Natural killer cell (primary cell): ENCODE results near the gene TOMM22. TPM values are rescaled to one million over a fixed set of nuclear protein-coding genes. Genes with fewer than 3 reads are reported as not detected.

ENCODE experiments used
- ATAC-seq, 3 donors: fragments of 150-1000 bp in 2 of 3; fragments of 200-7000 bp in 1 of 3; cut with Tn5 transposase; 1 replicate in 1 of 3; 2 replicates in 2 of 3; pipeline ENCODE4 v1.10.0; 2021; ENCODE audit warnings: mild to moderate bottlenecking in 2 of 3, moderate library complexity in 2 of 3
- DNase-seq, 2 donors: peaks; one replicate each; pipeline versions ENCODE4 v3.0.0 to v3.0.0-alpha.2; 2013 to 2021; ENCODE audit warnings: mixed read lengths in 1 of 2
- H3K27ac ChIP-seq: one replicate; pipeline ENCODE4 v1.5.1; 2013; ENCODE audit warnings: mild to moderate bottlenecking, low read length
- H3K27me3 ChIP-seq: one replicate; pipeline ENCODE4 v1.6.1; 2013; ENCODE audit warnings: low read length; ENCODE audit not compliant: control insufficient read depth, insufficient read depth
- H3K36me3 ChIP-seq: one replicate; pipeline ENCODE4 v1.6.1; 2013; ENCODE audit warnings: low read length; ENCODE audit not compliant: control insufficient read depth, insufficient read depth
- H3K4me1 ChIP-seq: one replicate; pipeline ENCODE4 v1.6.1; 2013; ENCODE audit warnings: low read length; ENCODE audit not compliant: control insufficient read depth, insufficient read depth
- H3K4me3 ChIP-seq: one replicate; pipeline ENCODE4 v1.5.1; 2013; ENCODE audit warnings: low read length
- H3K9me3 ChIP-seq: one replicate; pipeline ENCODE4 v1.6.1; 2013; ENCODE audit warnings: low read length; ENCODE audit not compliant: control insufficient read depth, insufficient read depth
- H3K27ac Mint-ChIP-seq, 2 donors: one replicate each; pipeline ENCODE4 v1.8.0; 2022; ENCODE audit warnings: mild to moderate bottlenecking in 2 of 2, mixed read lengths in 2 of 2, moderate library complexity in 1 of 2
- H3K27me3 Mint-ChIP-seq, 2 donors: one replicate each; pipeline ENCODE4 v1.8.0; 2022; ENCODE audit warnings: low read depth in 2 of 2, mixed read lengths in 2 of 2
- H3K36me3 Mint-ChIP-seq: one replicate; pipeline ENCODE4 v1.8.0; 2022; ENCODE audit warnings: mixed read lengths
- H3K4me1 Mint-ChIP-seq, 2 donors: one replicate each; pipeline ENCODE4 v1.8.0; 2022; ENCODE audit warnings: mixed read lengths in 2 of 2
- H3K4me3 Mint-ChIP-seq: one replicate; pipeline ENCODE4 v1.8.0; 2022; ENCODE audit warnings: mild to moderate bottlenecking, moderate library complexity, mixed read lengths
- H3K9me3 Mint-ChIP-seq, 2 donors: one replicate each; pipeline ENCODE4 v1.8.0; 2022; ENCODE audit warnings: mixed read lengths in 2 of 2
- WGBS: methylation state at CpG from one replicate; pipeline ENCODE4 v1.1.7; 2013; ENCODE audit warnings: missing lambda C conversion rate; ENCODE audit not compliant: insufficient coverage; 5-methylcytosine and 5-hydroxymethylcytosine counted together
- intact Hi-C: fragments of 100-400 bp; cut with micrococcal nuclease; formaldehyde crosslinking; loops from one replicate; pipeline ENCODE4 v1.14.2; 2022
- total RNA-seq, 4 donors: library from RNA; stranded (reverse); fragments of 120-200 nt in 1 of 4; gene quantifications; one replicate each; pipeline versions ENCODE4 v1.2.3 to v1.2.4, GENCODE V29; 2013 to 2022
- TF ChIP-seq, protein P1 (sequence below): fragments of 200-600 bp; IDR thresholded peaks from one replicate; pipeline ENCODE4 v1.8.0; 2022; ENCODE audit warnings: antibody characterized with exemption

The TOMM22 gene
- total RNA-seq, 3 donors from 2014 or later (not counting 1 experiment from before 2014, with no cell fraction given): 45.9 to 50.6 (median 47.5) TPM

DNA sequence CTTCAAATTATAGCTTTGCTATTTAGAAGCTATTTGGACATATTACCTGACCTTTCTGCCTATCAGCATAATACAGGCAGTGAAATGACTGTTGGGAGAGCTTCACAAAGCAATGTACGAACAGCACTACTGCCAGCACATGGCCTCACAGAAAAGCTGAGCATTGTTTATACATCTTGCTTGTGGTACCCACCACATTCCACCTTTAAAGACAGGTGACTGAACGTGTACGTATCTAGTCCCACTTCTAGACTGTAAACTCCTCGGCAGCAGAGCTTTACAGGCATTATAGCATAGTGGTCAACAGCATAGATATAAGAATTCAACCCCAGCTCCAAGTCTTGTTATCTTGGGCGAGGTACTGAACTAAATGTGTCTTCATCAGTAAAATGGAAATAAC is 17.4 kb downstream of the TOMM22 start:
- WGBS: 86% methylated on average over 5 of the region's 5 CpGs

GRCh38 chr22:38699784-38700183 is 18.0 kb downstream of the TOMM22 start:
- H3K36me3 ChIP-seq: no peaks in the 10 kb centered on the region
- no peak for ATAC-seq
- no peaks in the 10 kb centered on the region for H3K9me3 ChIP-seq
- TF ChIP-seq, protein P1, sequence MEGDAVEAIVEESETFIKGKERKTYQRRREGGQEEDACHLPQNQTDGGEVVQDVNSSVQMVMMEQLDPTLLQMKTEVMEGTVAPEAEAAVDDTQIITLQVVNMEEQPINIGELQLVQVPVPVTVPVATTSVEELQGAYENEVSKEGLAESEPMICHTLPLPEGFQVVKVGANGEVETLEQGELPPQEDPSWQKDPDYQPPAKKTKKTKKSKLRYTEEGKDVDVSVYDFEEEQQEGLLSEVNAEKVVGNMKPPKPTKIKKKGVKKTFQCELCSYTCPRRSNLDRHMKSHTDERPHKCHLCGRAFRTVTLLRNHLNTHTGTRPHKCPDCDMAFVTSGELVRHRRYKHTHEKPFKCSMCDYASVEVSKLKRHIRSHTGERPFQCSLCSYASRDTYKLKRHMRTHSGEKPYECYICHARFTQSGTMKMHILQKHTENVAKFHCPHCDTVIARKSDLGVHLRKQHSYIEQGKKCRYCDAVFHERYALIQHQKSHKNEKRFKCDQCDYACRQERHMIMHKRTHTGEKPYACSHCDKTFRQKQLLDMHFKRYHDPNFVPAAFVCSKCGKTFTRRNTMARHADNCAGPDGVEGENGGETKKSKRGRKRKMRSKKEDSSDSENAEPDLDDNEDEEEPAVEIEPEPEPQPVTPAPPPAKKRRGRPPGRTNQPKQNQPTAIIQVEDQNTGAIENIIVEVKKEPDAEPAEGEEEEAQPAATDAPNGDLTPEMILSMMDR: no peak
- H3K36me3 Mint-ChIP-seq: peaks cover 6% of the 10 kb centered on the region
- H3K4me3 Mint-ChIP-seq: peak overlapping the region; percentile 85
- no peaks in the 10 kb centered on the region for H3K9me3 Mint-ChIP-seq
- H3K27ac Mint-ChIP-seq: peak overlapping the region; percentile 97
- intact Hi-C loops: loop anchor here (2.0 kb wide), 1 partner anchor 19 kb away; the partner anchor contains the start of gene TOMM22
- WGBS: 92% methylated on average over 5 of the region's 6 CpGs
- no peaks in the 10 kb centered on the region for H3K27me3 ChIP-seq
- H3K27ac ChIP-seq: peak overlapping the region; percentile 83
- H3K4me1 Mint-ChIP-seq: peaks cover 50 to 60% of the 10 kb centered on the region in 2 donors
- H3K4me3 ChIP-seq: peak overlapping the region; percentile 43
- peak in 1 of 2 donors; percentile 28 for DNase-seq
- H3K27me3 Mint-ChIP-seq: no peaks in the 10 kb centered on the region
- peaks cover 38% of the 10 kb centered on the region for H3K4me1 ChIP-seq

More for the DNA sequence above, 17.4 kb downstream of the TOMM22 start:
- peak overlapping the region; percentile 83 for H3K27ac ChIP-seq
- DNase-seq: peak in 1 of 2 donors; percentile 27
- H3K4me3 Mint-ChIP-seq: peak overlapping the region; percentile 85
- no peak overlapping the region for H3K4me3 ChIP-seq
- no peaks in the 10 kb centered on the region for H3K9me3 Mint-ChIP-seq
- H3K4me1 ChIP-seq: peaks cover 35% of the 10 kb centered on the region
- H3K4me1 Mint-ChIP-seq: peaks cover 51 to 59% of the 10 kb centered on the region in 2 donors
- H3K27me3 ChIP-seq: no peaks in the 10 kb centered on the region
- no peaks in the 10 kb centered on the region for H3K27me3 Mint-ChIP-seq
- ATAC-seq: no peak
- H3K36me3 ChIP-seq: no peaks in the 10 kb centered on the region
- TF ChIP-seq, protein P1: no peak
- peaks cover 6% of the 10 kb centered on the region for H3K36me3 Mint-ChIP-seq
- intact Hi-C loops: no loop called here
- H3K9me3 ChIP-seq: no peaks in the 10 kb centered on the region
- H3K27ac Mint-ChIP-seq: peak overlapping the region; percentile 97

DNA sequence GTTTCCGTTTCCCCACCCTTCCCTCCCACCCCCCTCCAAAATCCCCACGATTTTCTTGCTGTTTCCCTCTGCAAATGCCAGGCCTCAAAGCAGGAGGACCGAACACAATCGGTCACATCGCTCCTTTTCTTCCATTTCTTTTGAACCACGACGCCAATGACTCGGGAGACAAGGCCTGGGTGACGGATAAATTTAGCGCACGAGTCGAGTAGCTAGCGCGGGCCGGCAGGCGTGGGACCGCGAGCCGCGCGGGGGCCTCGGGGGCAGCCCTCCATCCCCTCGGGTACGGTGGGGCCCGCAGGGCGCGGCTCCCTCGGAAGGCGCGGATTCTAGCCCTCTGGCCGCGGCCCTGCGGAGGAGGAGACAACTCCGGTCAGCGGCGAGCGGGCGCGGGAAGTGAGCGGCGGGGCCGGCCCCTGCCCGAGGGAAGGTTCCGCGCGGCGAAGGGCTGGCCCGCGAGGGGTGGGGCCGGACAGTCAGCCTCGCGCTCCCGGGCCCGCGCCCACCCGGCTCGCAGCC is 18.6 kb downstream of the TOMM22 start:
- H3K9me3 ChIP-seq: no peaks in the 10 kb centered on the region
- Mint-ChIP-seq H3K27ac (peak overlapping the region; percentile 97), H3K4me1 (peaks cover 50 to 61% of the 10 kb centered on the region in 2 donors), H3K9me3 (no peaks in the 10 kb centered on the region), H3K27me3 (no peaks in the 10 kb centered on the region), H3K36me3 (peaks cover 6% of the 10 kb centered on the region), H3K4me3 (peak overlapping the region; percentile 92)
- peak in 2 of 3 donors; percentile 22 to 40 for ATAC-seq
- DNase-seq: peak in 1 of 2 donors; percentile 67
- H3K36me3 ChIP-seq: no peaks in the 10 kb centered on the region
- H3K4me1 ChIP-seq: peaks cover 43% of the 10 kb centered on the region
- peak overlapping the region; percentile 43 for H3K4me3 ChIP-seq
- TF ChIP-seq, protein P1: no peak
- WGBS: under 1% methylated on average over 57 of the region's 57 CpGs
- intact Hi-C loops: loop anchor here (2.0 kb wide), 1 partner anchor 20 kb away; the partner anchor contains the start of gene TOMM22
- H3K27ac ChIP-seq: peak overlapping the region; percentile 83
- H3K27me3 ChIP-seq: no peaks in the 10 kb centered on the region
